ENCODE measurements around the gene ZIC2.

Gene ZIC2

GRCh38 chr13:99974296-99974938 lies 7.2 kb upstream of the ZIC2 start:
- no peak for TF ChIP-seq CTCF (IDR thresholded peaks at IDR 0.05; ENCODE audit: low read length, missing control alignments)
- no peak for DNase-seq (ENCODE audit: low read depth)
- no peak overlapping the region for H3K4me3 ChIP-seq (replicated peaks; ENCODE audit: low read depth, low read length)

GRCh38 chr13:99974939-99975561 lies 6.5 kb upstream of the ZIC2 start:
- H3K4me3 ChIP-seq (replicated peaks; ENCODE audit: low read depth, low read length): no peak overlapping the region
- DNase-seq (ENCODE audit: low read depth): no peak
- no peak for TF ChIP-seq CTCF (IDR thresholded peaks at IDR 0.05; ENCODE audit: low read length, missing control alignments)

- no peak overlapping the region for H3K4me3 ChIP-seq (replicated peaks; ENCODE audit: low read depth, low read length)
- no peak for TF ChIP-seq CTCF (IDR thresholded peaks at IDR 0.05; ENCODE audit: low read length, missing control alignments)
- DNase-seq (ENCODE audit: low read depth): no peak
These were observed 6.0 kb upstream of the ZIC2 start for GRCh38 chr13:99975626-99976025.

- no peak for TF ChIP-seq CTCF (IDR thresholded peaks at IDR 0.05; ENCODE audit: low read length, missing control alignments)
- H3K4me3 ChIP-seq (replicated peaks; ENCODE audit: low read depth, low read length): no peak overlapping the region
- DNase-seq (ENCODE audit: low read depth): no peak
These were observed 5.0 kb upstream of the ZIC2 start for GRCh38 chr13:99976575-99976974.

GRCh38 chr13:99977334-99977911 lies 4.2 kb upstream of the ZIC2 start:
- TF ChIP-seq CTCF (IDR thresholded peaks at IDR 0.05; ENCODE audit: low read length, missing control alignments): no peak
- no peak overlapping the region for H3K4me3 ChIP-seq (replicated peaks; ENCODE audit: low read depth, low read length)
- DNase-seq (ENCODE audit: low read depth): no peak

GRCh38 chr13:99977912-99978798 lies 3.4 kb upstream of the ZIC2 start:
- DNase-seq (ENCODE audit: low read depth): no peak
- no peak overlapping the region for H3K4me3 ChIP-seq (replicated peaks; ENCODE audit: low read depth, low read length)
- no peak for TF ChIP-seq CTCF (IDR thresholded peaks at IDR 0.05; ENCODE audit: low read length, missing control alignments)
